DMS153 treated with DMSO at 0.1 percent for 48 hours (cell line): ENCODE measurements around the gene PARP3.
"Not testable (repeated sequence)": the region's sequence is repeated elsewhere in the genome, so short reads cannot be mapped to it uniquely, and the experiment has no call there.

Experiments used
- DNase-seq: peaks from one replicate; lab custom pipeline; 2025; ENCODE audit not compliant: unreplicated experiment; lab: John Stamatoyannopoulos, UW

Gene PARP3

DNA sequence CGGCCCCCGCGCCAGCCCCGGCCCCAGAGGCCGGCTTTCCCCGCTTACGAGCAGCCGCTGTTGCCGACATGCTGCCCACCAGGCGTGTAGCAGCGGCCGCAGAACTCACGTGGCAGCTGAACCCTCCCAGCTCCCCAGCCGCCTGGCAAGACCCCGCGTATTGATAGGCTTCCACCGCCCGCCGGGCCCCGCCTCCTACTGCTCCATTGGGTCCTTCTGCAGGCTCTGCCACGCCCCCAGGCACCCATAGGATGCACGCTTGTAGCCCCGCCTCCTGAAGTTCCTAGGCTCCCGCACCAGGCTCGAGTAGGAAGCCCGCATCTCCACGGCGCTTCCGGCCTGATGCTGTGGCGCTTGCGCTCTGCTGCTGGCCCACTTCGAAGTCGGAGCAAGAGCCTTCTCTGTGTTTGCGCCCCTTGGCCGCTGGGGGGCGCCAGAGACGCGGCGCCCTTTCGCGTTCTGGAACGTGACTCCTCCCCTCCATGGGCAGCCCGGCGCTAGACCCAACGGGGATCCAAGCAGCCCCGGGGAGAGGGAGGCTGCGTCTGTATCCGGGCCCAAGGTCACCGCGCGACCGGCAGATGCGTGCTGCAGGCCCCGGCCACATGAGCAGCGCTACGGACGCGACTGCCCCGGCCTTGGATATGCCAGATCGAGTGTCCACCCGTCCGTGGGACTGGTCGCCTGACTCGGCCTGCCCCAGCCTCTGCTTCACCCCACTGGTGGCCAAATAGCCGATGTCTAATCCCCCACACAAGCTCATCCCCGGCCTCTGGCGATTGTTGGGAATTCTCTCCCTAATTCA lies at the start of gene PARP3, which contains the start of gene RRP9:
PARP3 (plus strand) TSS at position 566 of the 805 bp plus-strand sequence. CDS start 993 bp downstream, outside the sequence.
RRP9 (minus strand) TSS at position 107 of the 805 bp plus-strand sequence; CDS start at position 70, 37 bp downstream.
- DNase-seq = peak; percentile 90

DNA sequence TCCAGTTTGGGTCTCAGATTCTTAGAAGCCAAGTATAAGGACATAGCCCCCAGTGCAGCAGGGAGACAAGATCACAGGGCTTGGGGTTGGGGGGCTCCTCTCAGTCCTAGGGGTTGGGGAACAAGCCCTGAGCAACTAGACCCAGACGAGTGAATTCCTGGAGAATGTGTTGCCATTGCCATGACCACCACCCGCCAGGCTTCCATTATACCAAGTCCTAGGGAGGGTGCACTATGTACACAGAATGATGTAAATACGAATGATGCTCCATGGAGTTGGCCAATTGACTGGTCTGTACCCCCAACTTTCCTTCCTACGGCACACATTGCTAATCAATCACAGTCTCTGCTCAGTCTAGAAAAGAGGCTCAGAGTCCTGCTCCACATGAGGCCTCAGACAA lies 47.8 kb upstream of the PARP3 start:
- no peak for DNase-seq

DNA sequence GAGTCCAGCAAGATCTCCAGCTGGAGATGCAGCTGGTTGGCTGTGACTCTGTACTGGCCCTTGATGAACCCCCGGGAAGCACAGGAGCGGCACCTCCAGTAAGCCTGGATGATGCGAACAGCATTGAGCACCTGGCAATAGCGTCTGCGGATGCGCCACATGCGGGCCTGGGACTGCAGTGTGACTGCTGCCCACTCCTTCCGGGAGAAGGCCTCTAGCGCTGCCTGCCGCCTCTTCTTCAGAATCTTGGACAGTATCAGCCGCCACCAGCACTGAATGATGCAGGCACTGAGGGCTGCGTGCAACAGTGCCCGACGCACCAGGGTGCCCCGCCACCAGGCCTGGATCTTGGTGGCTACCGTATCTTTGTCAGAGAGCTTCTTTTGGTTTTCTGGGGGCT lies 47.2 kb upstream of the PARP3 start:
- DNase-seq = no peak

DNA sequence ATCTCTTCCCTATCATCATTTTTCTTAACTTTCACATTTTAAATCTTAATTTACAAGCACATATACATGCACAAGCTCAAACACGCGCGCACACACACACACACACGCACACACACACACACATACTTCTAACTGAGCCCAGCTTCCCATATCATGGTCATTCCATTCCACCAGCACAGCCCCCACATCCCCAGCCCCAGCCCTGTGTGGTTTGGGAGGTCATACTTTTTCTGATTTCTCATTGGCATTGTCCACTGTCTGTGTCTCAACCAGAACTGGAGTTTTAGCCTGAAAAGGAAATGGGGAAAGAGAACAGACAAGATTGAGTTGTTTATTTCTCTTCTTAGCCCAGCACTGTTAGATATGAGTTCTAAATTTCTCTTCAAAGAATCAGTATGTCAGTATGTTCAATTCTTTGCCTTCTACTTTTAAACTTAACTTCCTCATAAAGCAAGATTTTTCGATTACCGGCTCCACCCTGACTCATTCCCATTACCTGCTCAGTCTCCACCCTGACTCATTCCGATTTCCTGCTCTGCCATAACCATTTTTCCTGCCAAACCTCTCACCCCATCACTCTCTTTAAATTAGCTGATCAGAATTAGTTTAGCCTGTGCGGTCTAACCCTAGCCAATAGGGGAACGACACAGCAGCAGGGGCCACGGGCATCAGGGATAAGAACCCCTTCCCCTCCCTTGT lies 45.4 kb upstream of the PARP3 start:
- DNase-seq = no peak

DNA sequence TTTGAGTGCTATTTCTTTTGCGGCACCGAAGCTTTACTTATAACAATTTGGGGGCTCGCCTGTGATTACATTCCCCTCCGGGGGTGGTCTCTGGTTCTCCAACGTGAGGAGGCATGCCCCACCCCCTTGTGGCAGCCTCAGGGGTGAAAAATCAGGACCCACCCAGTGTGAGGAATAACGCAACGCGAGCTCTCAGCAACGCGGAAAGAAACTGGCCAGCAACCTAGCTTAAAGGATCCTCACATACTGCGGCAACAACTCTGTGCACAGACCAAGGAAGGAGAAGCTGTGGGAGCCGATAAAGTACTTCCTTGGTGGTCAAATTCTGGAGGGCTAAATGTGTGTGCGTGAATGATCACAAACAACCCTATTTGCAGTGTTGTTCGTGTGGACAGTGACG lies 44.8 kb upstream of the PARP3 start:
- no peak for DNase-seq

DNA sequence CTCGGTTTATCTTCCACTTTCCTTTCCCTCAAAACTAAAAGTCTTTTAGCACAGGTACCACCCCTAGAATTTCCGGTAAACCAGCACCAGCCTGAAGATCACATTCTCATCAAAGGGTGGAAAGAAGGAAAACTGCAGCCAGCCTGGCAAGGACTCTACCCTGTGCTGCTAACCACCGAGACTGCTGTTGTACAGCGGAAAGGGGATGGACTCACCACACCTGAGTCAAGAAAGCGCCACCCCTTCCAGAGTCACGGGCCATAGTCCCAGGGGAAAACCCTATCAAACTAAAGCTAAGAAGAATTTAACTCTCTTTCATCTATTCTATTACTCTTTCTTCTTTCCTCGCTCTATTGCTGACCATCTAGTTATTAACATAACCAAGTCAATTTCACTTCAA lies 42.1 kb upstream of the PARP3 start:
- not testable (repeated sequence) for DNase-seq

DNA sequence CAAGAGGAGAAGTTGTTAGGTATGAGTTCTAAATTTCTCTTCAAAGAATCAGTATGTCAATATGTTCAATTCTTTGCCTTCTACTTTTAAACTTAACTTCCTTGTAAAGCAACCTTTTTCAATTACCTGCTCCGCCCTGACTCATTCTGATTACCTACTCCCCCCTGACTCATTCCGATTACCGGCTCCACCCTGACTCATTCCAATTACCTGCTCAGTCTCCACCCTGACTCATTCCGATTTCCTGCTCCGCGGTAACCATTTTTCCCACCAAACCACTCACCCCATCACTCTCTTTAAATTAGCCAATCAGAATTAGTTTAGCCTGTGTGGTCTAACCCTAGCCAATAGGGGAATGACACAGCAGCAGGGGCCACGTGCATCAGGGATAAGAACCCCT lies 39.8 kb upstream of the PARP3 start:
- not testable (repeated sequence) for DNase-seq

DNA sequence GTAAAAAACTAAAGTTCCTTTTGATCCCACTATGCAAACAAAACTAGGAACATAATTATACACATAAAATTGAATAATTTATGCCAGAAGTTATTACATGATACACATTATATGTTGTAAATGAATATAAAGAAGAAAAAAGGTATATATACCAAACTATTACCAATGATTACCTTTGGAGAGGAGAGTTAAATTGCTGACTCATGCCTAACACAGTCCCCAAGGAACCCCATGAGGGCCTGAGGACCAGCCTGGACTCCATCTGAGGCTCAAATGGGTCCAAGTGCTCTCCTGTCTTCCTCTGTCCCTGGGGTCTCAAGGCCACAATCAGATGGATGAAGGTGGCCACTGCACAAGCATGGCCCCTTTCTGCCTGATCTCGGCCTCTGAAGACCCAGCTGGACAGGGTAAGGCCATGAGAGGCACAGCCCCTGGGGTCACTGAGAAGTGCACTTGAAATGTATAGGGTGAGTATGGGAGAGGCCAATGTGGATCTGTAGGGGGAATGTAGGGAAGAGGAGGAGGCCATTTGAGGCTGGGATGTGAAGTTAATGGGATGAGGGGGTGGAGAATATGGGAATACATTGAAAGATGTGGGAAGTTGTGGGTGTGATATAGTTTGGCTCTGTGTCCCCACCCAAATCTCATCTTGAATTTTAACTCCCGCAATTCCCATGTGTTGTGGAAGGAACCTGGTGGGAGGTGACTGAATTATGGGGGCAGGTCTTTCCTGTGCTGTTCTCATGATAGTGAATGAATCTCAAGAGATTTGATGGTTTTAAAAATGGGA lies 37.9 kb upstream of the PARP3 start:
- no peak for DNase-seq

DNA sequence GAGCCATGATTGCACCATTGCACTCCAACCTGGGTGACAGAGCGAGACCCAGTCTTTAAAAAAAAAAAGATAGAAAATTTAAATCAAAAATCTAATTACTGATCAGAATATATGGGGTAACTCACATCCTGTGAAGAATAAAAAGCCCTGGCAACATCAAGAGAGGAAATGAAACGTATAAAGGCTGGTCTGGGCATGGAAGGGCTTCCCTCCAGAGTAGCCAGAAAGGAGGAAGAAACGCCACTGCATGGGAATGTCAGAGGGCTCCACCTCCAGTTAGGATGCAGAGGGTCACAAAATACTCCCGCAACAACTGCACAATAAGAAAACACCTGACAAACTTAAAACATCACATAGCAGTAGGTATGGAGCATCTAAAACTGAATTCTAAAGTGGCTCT lies 34.1 kb upstream of the PARP3 start:
- DNase-seq = no peak

DNA sequence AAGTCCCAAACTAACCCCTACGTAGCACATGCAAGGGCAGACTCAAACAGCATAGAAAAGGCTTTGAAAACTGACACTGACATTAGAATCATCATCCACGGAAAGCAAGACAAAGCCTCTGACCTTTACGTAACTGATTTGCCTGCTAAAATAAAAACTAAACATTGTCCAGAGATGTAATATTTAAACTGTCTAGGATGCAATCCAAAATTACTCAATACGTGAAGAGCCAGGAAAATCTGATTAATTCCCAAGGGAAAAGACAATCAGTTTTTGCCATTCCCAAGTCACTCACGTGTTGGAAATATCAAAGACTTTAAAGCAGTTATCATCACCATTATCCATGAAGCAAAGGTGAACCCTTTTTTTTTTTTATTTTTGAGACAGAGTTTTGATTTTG lies 25.7 kb upstream of the PARP3 start:
- no peak for DNase-seq

DNA sequence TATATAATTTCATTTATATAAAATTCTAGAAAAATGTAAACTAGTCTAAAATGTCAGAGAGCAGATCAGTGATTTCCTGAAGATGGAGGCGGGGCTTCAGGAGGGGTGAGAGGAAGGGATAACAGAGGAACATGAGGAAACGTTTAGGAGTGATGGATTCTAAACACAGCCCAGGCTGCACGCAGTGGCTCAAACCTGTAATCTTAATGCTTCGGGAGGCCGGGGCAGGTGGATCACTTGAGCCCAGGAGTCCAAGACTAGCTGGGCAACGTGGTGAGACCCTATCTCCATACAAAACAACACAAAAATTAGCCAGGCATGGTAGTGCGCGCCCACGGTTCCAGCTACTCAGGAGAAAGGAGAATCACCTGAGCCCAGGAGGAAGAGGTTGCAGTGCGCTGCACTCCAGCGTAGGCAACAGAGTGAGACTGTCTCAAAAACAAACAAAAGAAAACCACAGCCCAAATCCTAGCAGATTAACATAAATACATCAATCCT lies 21.0 kb upstream of the PARP3 start:
- DNase-seq = no peak

DNA sequence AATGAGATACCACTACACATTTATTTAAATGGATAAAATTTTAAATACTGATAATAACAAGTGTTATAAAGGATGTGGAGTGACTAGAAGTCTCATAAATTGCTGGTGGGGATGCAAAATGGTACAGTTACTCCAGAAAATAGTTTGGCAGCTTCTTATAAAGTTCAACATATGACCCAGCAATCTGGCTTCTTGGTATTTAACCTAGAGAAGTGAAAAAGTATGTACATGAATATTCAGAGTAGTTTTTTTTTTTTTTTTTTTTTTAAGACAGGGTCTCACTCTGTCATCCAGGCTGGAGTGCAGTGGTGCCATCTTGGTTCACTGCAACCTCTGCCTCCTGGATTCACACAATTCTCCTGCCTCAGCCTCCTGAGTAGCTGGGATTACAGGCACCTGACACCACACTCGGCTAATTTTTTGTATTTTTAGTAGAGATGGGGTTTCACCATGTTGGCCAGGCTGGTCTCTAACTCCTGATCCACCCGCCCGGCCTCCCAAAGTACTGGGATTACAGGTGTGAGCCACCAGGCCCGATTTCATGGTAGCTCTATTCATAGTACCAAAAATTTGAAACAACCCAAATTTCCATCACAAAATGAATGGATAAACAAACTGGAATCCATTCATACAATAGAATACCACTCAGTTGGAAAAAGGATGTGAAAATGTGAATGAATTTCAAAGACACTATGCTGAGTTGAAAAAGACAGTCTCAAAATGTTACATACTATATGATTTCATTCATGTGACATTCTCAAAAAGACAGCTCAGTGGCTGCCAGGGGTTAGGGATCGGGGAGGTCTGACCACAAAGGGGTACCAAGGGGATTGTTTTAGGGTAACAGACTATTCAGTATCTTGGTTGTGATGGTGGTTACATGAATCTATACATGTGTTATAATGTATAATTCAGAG lies 14.8 kb upstream of the PARP3 start:
- no peak for DNase-seq

DNA sequence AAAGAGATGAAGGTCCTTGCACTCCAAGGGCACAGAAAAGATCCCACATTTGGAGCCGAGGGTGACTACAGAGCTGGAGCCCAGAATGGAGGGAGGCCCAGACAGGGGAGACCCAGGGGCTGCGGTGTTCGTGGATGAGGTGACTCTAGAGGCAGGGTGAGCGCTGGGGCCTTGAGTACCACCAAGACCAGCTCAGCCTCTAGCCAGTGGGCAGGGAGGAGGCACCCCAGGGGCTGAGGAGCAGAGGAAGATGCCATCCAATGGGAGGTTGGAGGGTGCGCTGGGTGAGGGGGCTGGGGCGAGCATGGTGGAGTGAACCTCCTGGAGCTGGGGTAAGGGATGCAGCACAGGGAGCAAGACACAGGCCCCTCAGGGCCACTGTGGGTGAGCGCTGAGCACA lies 13.7 kb upstream of the PARP3 start:
- no peak for DNase-seq

DNA sequence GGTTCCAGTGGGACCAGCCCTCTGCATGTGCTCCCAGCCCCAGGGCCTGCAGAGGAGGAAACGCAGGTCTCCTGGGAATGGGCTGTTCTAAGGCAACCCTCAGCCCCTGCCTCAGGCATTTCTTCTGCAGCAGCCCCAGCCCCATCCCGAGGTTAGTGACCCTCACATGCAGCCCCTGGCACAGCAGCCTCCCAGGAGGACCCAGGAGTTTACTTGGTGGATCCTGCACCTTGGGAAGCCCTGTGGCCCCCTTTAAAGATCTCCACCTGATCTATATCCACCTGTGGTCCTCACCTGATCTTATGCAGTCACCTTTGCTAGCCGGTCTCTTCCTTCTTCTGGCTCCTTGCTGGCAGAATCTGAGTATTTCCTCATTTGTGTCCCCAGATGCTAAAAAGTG lies 13.2 kb upstream of the PARP3 start:
- not testable (repeated sequence) for DNase-seq

DNA sequence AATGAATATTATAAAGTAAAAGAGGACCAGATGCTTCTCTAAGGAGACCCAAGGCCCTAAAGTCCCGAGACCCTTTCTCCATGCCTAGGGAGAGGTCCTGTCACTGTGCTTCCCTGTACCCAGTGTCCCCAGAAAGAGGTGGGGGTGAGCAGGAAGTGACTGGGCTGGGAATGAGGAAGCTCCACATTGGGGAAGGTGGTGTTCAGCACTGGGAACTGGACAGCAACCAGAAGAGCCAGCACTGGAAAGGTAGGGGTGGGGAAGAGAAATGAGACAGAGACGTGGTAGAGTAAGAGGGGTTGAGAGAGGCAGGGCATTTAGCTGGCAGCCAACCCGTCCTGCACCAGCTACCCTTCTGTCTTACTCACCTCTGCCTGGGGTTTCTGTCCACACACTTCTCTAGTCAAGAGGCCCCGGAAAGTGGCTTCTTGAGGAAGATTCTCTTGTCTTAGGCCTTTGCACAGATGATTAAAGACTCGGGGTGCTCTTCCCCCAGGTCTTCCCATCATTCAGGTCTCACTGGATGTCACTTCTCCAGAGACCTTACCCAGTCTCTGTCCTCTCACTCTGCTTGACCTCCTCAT lies 12.7 kb upstream of the PARP3 start:
- no peak for DNase-seq

DNA sequence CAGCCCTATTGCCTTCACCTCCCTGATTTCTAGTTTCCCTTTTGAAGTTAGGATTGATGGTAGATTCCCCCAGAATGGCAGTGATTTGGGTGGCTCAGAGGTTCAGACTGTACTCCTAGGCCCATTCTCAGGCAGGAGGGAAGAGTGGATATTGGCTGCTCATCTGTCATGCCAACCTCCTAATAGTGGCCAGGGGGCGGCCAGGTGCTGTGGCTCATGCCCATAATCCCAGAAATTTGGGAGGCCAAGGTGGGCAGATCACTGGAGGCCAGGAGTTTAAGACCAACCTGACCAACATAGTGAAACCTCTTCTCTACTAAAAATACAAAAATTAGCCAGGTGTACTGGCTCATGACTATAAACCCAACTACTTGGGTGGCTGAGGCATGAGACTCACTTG lies 11.7 kb upstream of the PARP3 start:
- no peak for DNase-seq

DNA sequence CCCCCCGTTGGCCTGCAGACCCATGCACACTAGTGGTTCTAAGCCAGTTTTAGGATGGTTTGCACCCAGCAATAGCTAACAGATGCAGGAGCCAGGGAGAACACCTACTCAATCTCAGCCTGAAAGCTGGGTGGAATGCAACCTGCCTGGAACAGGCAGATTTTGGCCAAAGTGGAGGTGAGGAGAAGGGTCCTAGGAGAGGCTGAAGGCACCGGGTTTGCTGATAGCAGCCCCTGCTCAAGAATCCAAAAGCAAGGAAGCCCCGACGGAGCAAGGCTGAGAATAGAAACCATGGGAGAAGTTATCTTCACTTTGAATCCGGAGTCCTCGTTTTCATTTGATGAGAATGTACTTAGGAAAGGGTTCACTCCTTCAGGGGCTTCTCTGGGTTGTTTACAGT lies 10.4 kb upstream of the PARP3 start:
- no peak for DNase-seq

DNA sequence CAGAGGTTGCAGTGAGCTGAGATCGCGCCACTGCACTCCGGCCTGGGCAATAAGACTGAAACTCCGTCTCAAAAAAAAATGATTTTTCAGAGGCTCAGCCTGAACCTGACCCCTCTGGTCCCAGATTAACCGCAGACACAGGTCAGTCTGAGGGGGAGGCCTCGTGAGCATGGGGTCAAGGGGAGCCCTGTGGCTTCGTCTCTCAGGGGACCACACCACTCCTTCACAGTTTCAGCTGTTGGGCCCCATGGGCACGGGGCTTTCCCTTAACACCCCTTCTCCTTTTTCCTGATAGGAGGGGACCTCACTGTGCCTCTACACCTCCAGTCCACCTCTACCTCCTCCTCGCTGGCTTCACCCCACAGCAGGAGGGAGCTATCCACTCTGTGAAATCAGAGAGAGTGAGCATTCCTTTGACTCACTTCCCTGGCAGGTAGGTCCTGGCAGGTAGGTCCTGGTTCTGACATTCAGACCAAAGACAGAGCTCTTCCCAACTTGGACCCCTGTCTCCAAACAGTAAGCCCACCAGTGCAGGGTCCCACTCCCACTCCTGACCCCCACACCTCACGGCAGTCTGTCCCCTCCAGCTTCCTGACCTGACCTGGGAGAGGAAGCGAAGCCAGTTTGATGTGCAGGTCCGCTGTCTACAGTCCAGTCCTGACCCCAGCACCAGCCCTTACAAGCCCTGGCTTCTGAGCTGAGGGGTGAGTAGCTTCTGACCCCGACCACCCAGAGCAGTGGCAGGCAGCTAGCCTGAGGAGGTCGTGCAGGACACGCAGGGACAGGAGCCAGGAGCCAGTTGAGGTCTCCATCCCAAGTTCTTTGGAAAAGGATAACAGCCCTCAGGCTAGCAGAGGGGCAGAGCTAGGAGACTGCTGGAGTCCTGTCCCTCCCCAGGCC lies 9.4 kb upstream of the PARP3 start:
- DNase-seq = no peak
